CD14-positive monocyte (primary cell): ENCODE measurements around the gene CXCL12. TPM values are rescaled to one million over a fixed set of nuclear protein-coding genes. Genes with fewer than 3 reads are reported as not detected.

ENCODE experiments used
- DNase-seq, 3 donors: peaks; one replicate each; pipeline ENCODE4 v3.0.0-alpha.2; 2011 to 2022
- H2AFZ ChIP-seq: 2 replicates; pipeline ENCODE4 v1.6.0; 2012; ENCODE audit warnings: mild to moderate bottlenecking, low read depth, low read length, inconsistent platforms; ENCODE audit not compliant: insufficient read depth, poor library complexity, severe bottlenecking
- H3K27ac ChIP-seq, 2 donors: 1 replicate in 1 of 2; 2 replicates in 1 of 2; pipeline ENCODE4 v1.5.1; 2012 to 2013; ENCODE audit warnings: low read length in 2 of 2, control low read depth in 1 of 2, inconsistent platforms in 1 of 2, low read depth in 1 of 2, mild to moderate bottlenecking in 1 of 2
- H3K27me3 ChIP-seq, 2 donors: one replicate each; pipeline versions ENCODE4 v1.6.0 to v1.6.1; 2011 to 2013; ENCODE audit warnings: low read length in 2 of 2; ENCODE audit not compliant: control insufficient read depth in 2 of 2, insufficient read depth in 2 of 2
- H3K36me3 ChIP-seq, 2 donors: replicated peaks in 1 of 2; 1 replicate in 1 of 2; 2 replicates in 1 of 2; pipeline versions ENCODE4 v1.5.1 to v1.6.1; 2012 to 2013; ENCODE audit warnings: low read length in 2 of 2, control low read depth in 1 of 2, inconsistent platforms in 1 of 2, mild to moderate bottlenecking in 1 of 2; ENCODE audit not compliant: insufficient read depth in 2 of 2, control insufficient read depth in 1 of 2
- H3K4me1 ChIP-seq, 2 donors: 1 replicate in 1 of 2; 2 replicates in 1 of 2; pipeline versions ENCODE4 v1.5.1 to v1.6.1; 2012 to 2013; ENCODE audit warnings: low read length in 2 of 2, control low read depth in 1 of 2, inconsistent platforms in 1 of 2, mild to moderate bottlenecking in 1 of 2, moderate library complexity in 1 of 2; ENCODE audit not compliant: insufficient read depth in 2 of 2, control insufficient read depth in 1 of 2
- H3K4me2 ChIP-seq: replicated peaks from 2 replicates; pipeline ENCODE3; 2012; ENCODE audit warnings: low read length, moderate library complexity, mild to moderate bottlenecking; ENCODE audit not compliant: poor library complexity, severe bottlenecking; ENCODE audit errors: extremely low read depth
- H3K4me3 ChIP-seq, 3 experiments: fragments of 200-600 bp in 1 of 3; sonication (generic) in 1 of 3; replicated peaks in 1 of 3; 1 replicate in 2 of 3; 2 replicates in 1 of 3; pipeline ENCODE4 v1.5.1; 2011 to 2013; ENCODE audit warnings: low read length in 3 of 3, mild to moderate bottlenecking in 3 of 3, control low read depth in 2 of 3, low read depth in 2 of 3, inconsistent platforms in 1 of 3, moderate library complexity in 1 of 3
- H3K79me2 ChIP-seq: 2 replicates; pipeline ENCODE4 v1.6.0; 2012; ENCODE audit warnings: mild to moderate bottlenecking, control low read depth, inconsistent platforms, low read length, moderate library complexity; ENCODE audit not compliant: insufficient read depth
- H3K9ac ChIP-seq: 2 replicates; pipeline ENCODE4 v1.6.0; 2017; ENCODE audit warnings: low read length, mild to moderate bottlenecking; ENCODE audit not compliant: insufficient read depth, poor library complexity, severe bottlenecking
- H3K9me3 ChIP-seq, 2 donors: replicated peaks in 1 of 2; 1 replicate in 1 of 2; 2 replicates in 1 of 2; pipeline versions ENCODE4 v1.5.1 to v1.6.1; 2012 to 2013; ENCODE audit warnings: low read length in 2 of 2, control low read depth in 1 of 2; ENCODE audit not compliant: control insufficient read depth in 1 of 2, insufficient read depth in 1 of 2
- H4K20me1 ChIP-seq: 2 replicates; pipeline ENCODE4 v1.6.0; 2012; ENCODE audit warnings: mild to moderate bottlenecking, low read length, control low read depth, moderate library complexity; ENCODE audit not compliant: insufficient read depth
- H3K27ac Mint-ChIP-seq, 7 donors: one replicate each; pipeline ENCODE4 v1.8.0; 2020; ENCODE audit warnings: mild to moderate bottlenecking in 7 of 7, mixed read lengths in 7 of 7, moderate library complexity in 6 of 7, inconsistent platforms in 2 of 7
- H3K27me3 Mint-ChIP-seq, 3 donors: one replicate each; pipeline ENCODE4 v1.8.0; 2021 to 2022; ENCODE audit warnings: low read depth in 3 of 3, mild to moderate bottlenecking in 3 of 3, mixed read lengths in 3 of 3, moderate library complexity in 3 of 3, inconsistent platforms in 1 of 3
- H3K36me3 Mint-ChIP-seq, 2 donors: one replicate each; pipeline ENCODE4 v1.8.0; 2020; ENCODE audit warnings: mixed read lengths in 2 of 2, inconsistent platforms in 1 of 2, mild to moderate bottlenecking in 1 of 2
- H3K4me1 Mint-ChIP-seq: one replicate; pipeline ENCODE4 v1.8.0; 2020; ENCODE audit warnings: mild to moderate bottlenecking, mixed read lengths
- H3K4me3 Mint-ChIP-seq, 2 donors: one replicate each; pipeline ENCODE4 v1.8.0; 2020; ENCODE audit warnings: mild to moderate bottlenecking in 2 of 2, mixed read lengths in 2 of 2, moderate library complexity in 1 of 2
- H3K9me3 Mint-ChIP-seq, 7 donors: one replicate each; pipeline ENCODE4 v1.8.0; 2020 to 2022; ENCODE audit warnings: mixed read lengths in 7 of 7, mild to moderate bottlenecking in 6 of 7, moderate library complexity in 6 of 7, inconsistent platforms in 2 of 7
- CTCF ChIP-seq: fragments of 200-600 bp; IDR thresholded peaks from one replicate; pipeline ENCODE4 v1.8.0; 2022; ENCODE audit warnings: antibody characterized with exemption, mild to moderate bottlenecking
- WGBS: methylation state at CpG from one replicate; pipeline ENCODE4 v1.1.5; 2013; ENCODE audit warnings: missing lambda C conversion rate; ENCODE audit not compliant: insufficient coverage; 5-methylcytosine and 5-hydroxymethylcytosine counted together
- intact Hi-C, 2 donors: fragments of 100-400 bp; cut with micrococcal nuclease; formaldehyde crosslinking; loops; one replicate each; pipeline versions ENCODE4 v1.15.0 to v1.15.1; 2023
- polyA plus RNA-seq, 3 donors: library from polyadenylated mRNA; depleted of rRNA in 1 of 3; unstranded in 2 of 3; stranded (reverse) in 1 of 3; fragments of 300-500 nt in 2 of 3; fragments of >200 nt in 1 of 3; fragmentation: Illumina TruSeq in 2 of 3; gene quantifications; 1 replicate in 2 of 3; 2 replicates in 1 of 3; pipeline ENCODE4 v1.2.3, GENCODE V29; 2012 to 2021

The CXCL12 gene
- polyA plus RNA-seq, 3 donors = 0.21 TPM; not detected in 2

GRCh38 chr10:44347609-44348400 lies 37.1 kb downstream of the CXCL12 start:
- no peaks in the 10 kb centered on the region for H3K36me3 Mint-ChIP-seq

GRCh38 chr10:44344727-44345126 lies 40.2 kb downstream of the CXCL12 start:
- Mint-ChIP-seq H3K9me3 (peaks cover 0 to 18% (median 2%) of the 10 kb centered on the region in 7 donors), H3K36me3 (no peaks in the 10 kb centered on the region), H3K27me3 (peaks cover 1 to 8% (median 4%) of the 10 kb centered on the region in 3 donors), H3K27ac (no peak overlapping the region), H3K4me1 (no peaks in the 10 kb centered on the region), H3K4me3 (no peak overlapping the region)
- no peaks in the 10 kb centered on the region for H3K36me3 ChIP-seq
- no peaks in the 10 kb centered on the region for H3K79me2 ChIP-seq
- H3K27me3 ChIP-seq = no peaks in the 10 kb centered on the region
- H3K9me3 ChIP-seq = no peaks in the 10 kb centered on the region
- intact Hi-C loops = no loop called here
- no peak overlapping the region for H3K4me2 ChIP-seq
- H3K4me1 ChIP-seq = no peaks in the 10 kb centered on the region
- H2AFZ ChIP-seq = no peak overlapping the region
- no peak for TF ChIP-seq CTCF
- H3K4me3 ChIP-seq = no peak overlapping the region
- H3K9ac ChIP-seq = no peak overlapping the region
- no peaks in the 10 kb centered on the region for H4K20me1 ChIP-seq
- no peak for DNase-seq
- 78% methylated on average over 3 of the region's 6 CpGs for WGBS
- H3K27ac ChIP-seq = no peak overlapping the region

More at GRCh38 chr10:44347609-44348400, 37.1 kb downstream of the CXCL12 start:
- H3K79me2 ChIP-seq = no peaks in the 10 kb centered on the region
- H3K4me3 Mint-ChIP-seq = no peak overlapping the region
- no peak overlapping the region for H3K27ac ChIP-seq
- WGBS = 94% methylated on average over 9 of the region's 10 CpGs
- no peaks in the 10 kb centered on the region for H4K20me1 ChIP-seq
- no peak for DNase-seq
- H3K27me3 Mint-ChIP-seq = peaks cover 0 to 4% (median 3%) of the 10 kb centered on the region in 3 donors
- no peaks in the 10 kb centered on the region for H3K27me3 ChIP-seq
- H3K4me2 ChIP-seq = no peak overlapping the region
- H3K9ac ChIP-seq = no peak overlapping the region
- H3K9me3 Mint-ChIP-seq = peaks cover 0 to 13% (median 2%) of the 10 kb centered on the region in 7 donors
- no peaks in the 10 kb centered on the region for H3K36me3 ChIP-seq
- H3K27ac Mint-ChIP-seq = no peak overlapping the region
- intact Hi-C loops = no loop called here
- no peaks in the 10 kb centered on the region for H3K9me3 ChIP-seq
- TF ChIP-seq CTCF = no peak
- no peak overlapping the region for H3K4me3 ChIP-seq
- no peaks in the 10 kb centered on the region for H3K4me1 ChIP-seq
- H3K4me1 Mint-ChIP-seq = no peaks in the 10 kb centered on the region
- H2AFZ ChIP-seq = no peak overlapping the region
